ENCODE results near the gene HTR2A.

GRCh38 chr13:46860722-46861121 is 36.1 kb downstream of the HTR2A start:
- TF ChIP-seq POLR2A (IDR thresholded peaks at IDR 0.05; ENCODE audit: low read depth, low read length) (no peak), POLR2AphosphoS5 (IDR thresholded peaks at IDR 0.05; ENCODE audit: low read depth, low read length) (no peak), TAF1 (IDR thresholded peaks at IDR 0.05; ENCODE audit: borderline replicate concordance, low read depth, low read length) (no peak)

Data from GM12892 (cell line).